HG03565 (cell line): ENCODE data around the gene RASA3.

ENCODE experiments used
- ATAC-seq: cut with Tn5 transposase; IDR thresholded peaks from one replicate; pipeline ENCODE4 v1.9.1; 2021; ENCODE audit warnings: mild to moderate bottlenecking, moderate library complexity; ENCODE audit not compliant: unreplicated experiment

RASA3 gene

GRCh38 chr13:114071991-114072390 lies 60.4 kb downstream of the RASA3 start:
- no peak for ATAC-seq

- no peak for ATAC-seq
Observed at GRCh38 chr13:114071410-114071809, 61.0 kb downstream of the RASA3 start.

GRCh38 chr13:114070098-114070799 lies 62.2 kb downstream of the RASA3 start:
- ATAC-seq: no peak

- no peak for ATAC-seq
Observed at GRCh38 chr13:114069376-114070097, 62.9 kb downstream of the RASA3 start.

GRCh38 chr13:114068656-114069318 lies 63.6 kb downstream of the RASA3 start:
- ATAC-seq: no peak

- ATAC-seq: peak; percentile 14
Observed at GRCh38 chr13:114067886-114068651, 64.4 kb downstream of the RASA3 start.

- peak; percentile 46 for ATAC-seq
Observed at GRCh38 chr13:114067381-114067885, 65.0 kb downstream of the RASA3 start.

- no peak for ATAC-seq
Observed at GRCh38 chr13:114066956-114067355, 65.5 kb downstream of the RASA3 start.

GRCh38 chr13:114065926-114066774 lies 66.3 kb downstream of the RASA3 start:
- no peak for ATAC-seq

- peak; percentile 28 for ATAC-seq
Observed at GRCh38 chr13:114065141-114065925, 67.1 kb downstream of the RASA3 start.

GRCh38 chr13:114064450-114065140 lies 67.8 kb downstream of the RASA3 start:
- no peak for ATAC-seq

- no peak for ATAC-seq
Observed at GRCh38 chr13:114063545-114064449, 68.6 kb downstream of the RASA3 start.

- no peak for ATAC-seq
Observed at GRCh38 chr13:114062754-114063153, 69.7 kb downstream of the RASA3 start.

GRCh38 chr13:114062341-114062740 lies 70.1 kb downstream of the RASA3 start:
- ATAC-seq: no peak

- no peak for ATAC-seq
Observed at GRCh38 chr13:114061744-114062143, 70.7 kb downstream of the RASA3 start.

- no peak for ATAC-seq
Observed at GRCh38 chr13:114061047-114061446, 71.4 kb downstream of the RASA3 start.
